Stimulated activated CD8-positive, alpha-beta memory T cell treated with anti-CD3 and anti-CD28 coated beads, Interleukin-4, amount 100 ng/mL, for 4 hours (primary cell): ENCODE data around the gene TIMM10.

Source experiments
- DNase-seq, 2 donors: peaks; one replicate each; pipeline ENCODE4 v3.0.0-alpha.2; 2020; ENCODE audit warnings: low read depth in 2 of 2, low spot score in 1 of 2

The TIMM10 gene

DNA sequence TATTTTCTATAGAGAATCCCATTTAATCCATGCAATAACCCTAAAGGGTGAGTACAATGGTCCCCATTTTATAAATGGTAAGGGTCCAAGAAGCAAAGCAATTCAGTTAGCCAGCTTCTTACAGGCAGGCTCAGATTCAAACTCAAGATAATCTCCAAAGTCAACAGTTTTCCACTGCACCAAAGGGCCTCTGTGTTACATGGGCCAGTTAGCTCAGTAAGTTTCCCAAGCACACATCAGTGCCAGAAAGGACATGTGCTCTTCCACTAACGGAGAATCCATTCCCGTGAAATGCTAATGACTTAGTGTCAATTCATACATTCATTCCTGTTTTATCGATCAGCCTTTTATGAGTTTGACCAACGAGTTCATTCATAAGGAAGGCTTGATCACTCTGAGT, 26.0 kb downstream of the TIMM10 start:
- no peak for DNase-seq

GRCh38 chr11:57502870-57503269, 27.7 kb downstream of the TIMM10 start:
- no peak for DNase-seq

DNA sequence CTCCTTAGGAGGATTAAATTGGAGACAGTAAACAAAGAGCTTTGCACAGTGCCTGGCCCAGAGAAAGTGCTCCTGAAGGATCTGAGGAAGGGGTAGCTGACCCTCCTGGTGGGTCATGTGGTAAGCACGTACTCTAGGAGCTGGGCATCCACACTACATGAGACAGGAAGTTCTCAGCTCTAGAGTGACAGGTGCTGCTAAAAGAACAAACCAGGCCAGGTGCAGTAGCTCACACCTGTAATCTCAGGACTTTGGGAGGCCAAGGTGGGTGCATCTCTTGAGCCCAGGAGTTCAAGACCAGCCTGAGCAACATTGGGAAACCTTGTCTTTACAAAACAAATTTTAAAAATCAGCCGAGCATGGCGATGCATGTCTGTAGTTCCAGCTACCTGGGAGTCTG, 28.2 kb downstream of the TIMM10 start:
- no peak for DNase-seq

GRCh38 chr11:57501953-57502352, 28.6 kb downstream of the TIMM10 start:
- no peak for DNase-seq

- DNase-seq = no peak
Measured at GRCh38 chr11:57500926-57501325, 29.6 kb downstream of the TIMM10 start.

- no peak for DNase-seq
Measured at GRCh38 chr11:57500515-57500914, 30.0 kb downstream of the TIMM10 start.

- no peak for DNase-seq
Measured at GRCh38 chr11:57499983-57500461, 30.5 kb downstream of the TIMM10 start.

GRCh38 chr11:57499413-57499982, 31.1 kb downstream of the TIMM10 start:
- no peak for DNase-seq

- no peak for DNase-seq
Measured at GRCh38 chr11:57498540-57498939, 32.0 kb downstream of the TIMM10 start.

- DNase-seq = no peak
Measured at GRCh38 chr11:57497303-57498247, 33.0 kb downstream of the TIMM10 start.

DNA sequence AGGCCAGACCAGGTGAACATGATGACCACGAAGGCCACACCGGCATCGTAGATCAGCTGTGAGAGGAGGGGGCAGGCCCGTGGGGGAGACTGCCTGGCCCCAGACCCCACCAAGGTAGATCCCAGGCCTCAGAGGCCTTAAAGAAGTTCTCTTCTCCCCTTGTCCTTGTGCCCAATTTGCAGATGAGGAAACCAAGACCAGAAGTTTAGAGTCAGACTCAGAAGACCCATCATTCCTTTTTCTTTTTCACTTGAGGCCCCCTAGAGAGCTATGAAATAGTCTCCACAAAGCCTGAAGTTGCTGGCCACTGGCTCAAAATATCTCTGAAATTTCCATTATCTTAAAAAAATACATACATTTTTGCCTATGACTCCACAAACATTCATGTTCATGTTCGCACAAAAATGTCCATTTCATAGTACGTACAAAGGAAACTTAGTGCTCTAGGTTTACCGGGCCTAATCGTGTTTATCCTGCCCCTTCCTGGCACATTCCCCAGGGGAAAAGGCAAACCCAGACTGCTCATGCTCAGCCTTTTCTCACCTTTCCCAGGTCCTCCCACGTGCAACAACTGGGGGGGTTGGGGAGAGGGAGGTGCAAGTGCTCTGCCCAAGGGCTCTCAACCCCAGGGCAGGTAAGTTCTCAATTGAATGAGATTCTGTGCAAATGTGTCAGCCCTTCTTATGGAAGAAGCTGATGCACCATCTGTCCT, 34.3 kb downstream of the TIMM10 start:
- DNase-seq = no peak

GRCh38 chr11:57493507-57494503, 36.7 kb downstream of the TIMM10 start:
- DNase-seq = peak; percentile 64 to 69

GRCh38 chr11:57491371-57492061, 39.0 kb downstream of the TIMM10 start:
- DNase-seq = no peak

DNA sequence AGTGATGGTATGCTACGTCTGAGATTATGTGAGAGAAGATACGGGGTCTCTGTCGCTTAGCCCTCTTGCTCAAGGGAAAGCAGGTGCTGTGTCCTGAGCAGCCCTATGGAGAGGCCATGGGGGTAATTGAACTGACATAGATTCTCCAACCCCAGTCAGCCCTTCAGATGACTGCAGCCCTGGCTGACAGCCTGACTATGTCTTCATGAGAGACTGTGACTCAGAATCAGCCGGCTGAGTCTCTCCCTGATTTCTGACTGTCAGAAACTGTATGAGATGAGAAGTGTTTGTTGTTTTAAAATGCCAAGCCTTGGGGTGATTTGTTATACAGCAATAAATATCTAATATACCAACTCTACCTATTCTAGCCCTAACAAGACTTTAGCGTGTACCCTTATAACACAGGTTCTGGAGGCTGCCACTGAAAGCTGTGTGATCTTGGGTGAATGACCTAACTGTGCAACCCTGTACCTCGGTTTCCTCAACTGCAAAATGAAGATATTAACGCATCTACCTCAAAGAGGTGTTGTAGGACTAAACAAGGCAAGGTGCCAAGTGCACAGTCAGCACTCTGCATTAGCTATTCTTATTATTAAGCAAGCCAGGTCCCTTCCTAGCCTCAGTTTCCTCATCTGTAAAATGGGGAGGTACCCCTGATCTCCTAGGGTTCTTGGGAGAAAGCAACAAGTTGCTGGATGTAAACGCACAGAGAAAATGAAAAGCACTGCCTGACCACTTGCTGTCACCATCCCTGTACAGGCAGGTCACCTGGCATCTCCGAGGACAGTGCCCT, 39.9 kb downstream of the TIMM10 start:
- no peak for DNase-seq

DNA sequence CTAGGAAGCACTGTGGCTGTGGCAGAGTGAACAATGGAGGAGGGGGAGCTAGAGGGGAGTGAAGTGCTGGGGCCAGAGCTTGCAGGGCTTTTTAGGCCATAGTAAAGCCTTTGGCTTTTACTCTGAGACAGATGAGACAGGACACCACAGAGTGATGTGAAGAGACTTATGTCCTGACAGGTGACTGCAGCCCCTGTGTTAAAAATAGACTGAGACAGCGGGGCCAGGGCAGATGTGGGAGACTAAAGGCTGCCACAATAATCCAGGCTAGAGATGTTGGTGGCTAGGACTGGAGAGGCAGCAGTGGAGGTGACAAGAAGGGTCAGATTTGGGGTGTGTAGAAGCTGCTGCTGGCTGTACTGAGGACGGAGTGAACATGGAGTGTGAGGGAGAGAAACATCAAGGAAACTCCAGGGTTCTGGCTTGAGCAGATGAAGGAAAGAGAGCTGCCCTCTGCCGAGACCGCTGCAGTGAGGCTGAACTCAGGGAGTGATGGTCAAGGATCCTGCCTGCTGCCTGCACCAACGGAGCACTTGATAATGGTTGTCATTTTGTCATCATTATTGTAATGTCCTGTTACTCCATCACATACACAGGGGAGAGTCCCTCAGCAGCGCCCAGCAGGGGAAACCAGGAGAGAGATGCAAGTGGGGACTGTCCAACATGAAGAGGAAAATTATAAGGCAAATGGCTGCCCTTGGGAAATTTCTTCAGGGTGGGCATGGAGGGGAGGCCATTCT, 42.5 kb downstream of the TIMM10 start:
- no peak for DNase-seq

- no peak for DNase-seq
Measured at GRCh38 chr11:57487021-57487778, 43.4 kb downstream of the TIMM10 start.

- DNase-seq = no peak
Measured at GRCh38 chr11:57485217-57485990, 45.1 kb downstream of the TIMM10 start.
